ENCODE data around the gene RTTN.

Gene RTTN

DNA sequence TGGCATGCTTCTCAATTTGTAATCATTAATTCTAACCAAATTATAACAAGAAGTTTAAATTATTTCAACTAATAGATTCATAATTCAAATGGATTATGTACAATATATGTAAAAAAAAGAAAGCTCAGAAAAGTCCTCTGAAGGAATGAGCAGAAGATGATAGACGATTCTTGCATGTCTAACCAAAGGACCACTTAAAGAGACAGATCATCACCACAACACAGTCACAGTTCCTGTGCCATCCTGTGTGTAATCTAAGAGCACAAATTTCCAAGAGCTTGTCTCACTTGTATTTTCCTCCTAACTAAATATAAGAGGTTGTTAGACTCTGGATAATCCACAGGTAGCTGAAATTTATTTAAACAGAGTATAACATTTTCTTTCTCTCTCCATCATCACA is 135.5 kb downstream of the RTTN start:
- DNase-seq = no peak

DNA sequence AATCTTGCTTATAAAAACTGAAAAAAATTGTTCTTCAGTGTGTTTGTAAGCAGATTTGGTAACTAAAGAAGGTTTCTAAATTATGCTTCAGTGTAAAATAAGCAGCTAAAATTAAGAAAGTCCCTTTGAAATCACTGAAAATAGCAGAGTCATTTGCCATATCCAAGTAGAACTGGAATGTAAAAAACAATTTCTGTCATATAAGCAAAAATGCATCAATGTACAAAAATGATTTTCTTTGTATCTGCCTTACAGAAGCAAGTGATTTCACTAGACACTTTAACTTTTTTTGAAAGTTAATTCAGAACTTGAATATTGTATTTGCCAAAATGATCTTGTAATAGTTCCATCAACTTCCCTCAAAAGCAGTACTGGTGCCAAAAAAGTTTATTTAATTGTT is 136.1 kb downstream of the RTTN start:
- no peak for DNase-seq

DNA sequence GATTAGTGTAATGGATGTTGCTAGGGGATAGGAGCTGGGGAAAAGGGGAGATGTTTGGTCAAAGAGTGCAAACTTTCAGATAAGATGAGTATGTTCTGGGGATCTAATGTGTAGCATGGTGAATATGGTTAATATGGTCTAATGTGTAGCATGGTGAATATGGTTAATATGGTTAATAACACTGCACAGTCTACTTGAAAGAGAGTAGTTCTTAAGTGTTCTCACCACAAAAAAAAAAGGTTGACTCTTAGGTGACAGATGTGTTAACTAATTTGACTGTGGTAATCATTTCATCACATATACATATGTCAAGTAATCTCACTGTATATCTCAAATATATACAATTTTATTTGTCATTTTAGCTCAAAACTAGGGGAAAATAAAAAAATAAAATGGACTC is 136.5 kb downstream of the RTTN start:
- no peak for DNase-seq

DNA sequence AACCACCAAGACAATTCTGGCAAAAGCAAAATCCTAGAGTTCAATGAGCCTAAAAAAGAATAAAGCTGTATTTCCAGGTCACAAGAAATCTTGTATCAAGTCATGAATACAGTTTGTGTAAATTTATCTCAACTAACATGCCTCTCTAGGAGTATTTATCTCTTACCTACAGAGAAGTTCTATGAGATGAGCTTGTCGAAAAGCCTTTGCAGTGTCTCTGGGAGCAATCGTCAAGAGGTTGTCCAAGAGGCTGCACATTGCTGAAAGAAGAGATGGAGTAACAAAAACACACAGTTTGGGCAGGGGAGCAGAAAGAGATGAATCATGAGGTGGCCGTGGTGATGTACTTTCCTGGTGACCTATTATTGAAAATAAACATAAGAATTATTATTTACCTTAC is 145.8 kb downstream of the RTTN start:
- DNase-seq = no peak

DNA sequence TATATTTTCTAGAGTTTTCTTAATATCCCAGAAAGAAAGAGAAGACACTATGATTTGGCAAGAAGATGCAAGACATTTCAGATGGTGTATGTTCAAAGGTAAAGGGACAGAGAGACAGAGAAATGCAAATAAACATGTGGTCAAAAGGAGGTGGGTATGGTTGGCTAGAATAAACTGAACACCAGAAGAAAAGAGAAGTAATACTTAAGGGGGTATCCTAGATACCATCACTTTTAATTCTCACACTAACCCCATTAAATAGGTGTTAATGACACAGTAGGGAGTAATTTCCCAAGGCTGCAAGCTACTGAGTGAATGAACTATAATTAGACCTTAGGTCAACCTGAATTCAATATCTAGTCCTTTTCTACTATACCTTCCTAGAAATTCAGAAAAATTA is 146.6 kb downstream of the RTTN start:
- DNase-seq = no peak

DNA sequence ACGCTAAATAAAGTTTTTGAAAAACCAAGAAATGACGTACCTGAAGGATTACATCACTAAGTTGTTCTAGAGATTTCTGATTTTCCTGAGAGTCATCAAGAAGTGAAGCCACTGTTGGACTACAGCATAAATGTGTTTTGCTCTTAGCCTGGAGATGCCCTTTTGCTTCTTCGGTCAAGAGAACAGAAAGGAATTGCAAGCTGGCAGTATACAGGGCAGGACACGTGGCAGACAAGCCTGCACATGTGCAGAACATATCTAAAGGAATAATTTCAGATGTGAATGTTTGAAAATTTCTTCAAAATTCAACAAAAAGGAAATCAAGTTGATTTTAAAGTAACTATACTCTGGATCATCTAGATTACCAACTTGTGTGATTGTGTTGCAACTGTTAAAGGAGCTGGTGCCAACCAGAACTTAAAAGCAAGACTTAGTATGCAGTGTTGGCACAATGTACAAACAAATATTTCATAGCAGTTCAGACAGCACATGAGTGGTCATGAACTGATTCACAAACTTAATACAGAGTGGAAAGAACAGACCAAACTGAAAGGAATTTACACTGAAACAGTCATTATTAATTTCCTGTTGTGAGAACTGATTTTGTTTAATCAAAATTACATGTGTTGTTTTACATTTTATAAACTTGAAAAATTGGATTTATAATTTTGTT is 157.4 kb downstream of the RTTN start:
- no peak for DNase-seq

DNA sequence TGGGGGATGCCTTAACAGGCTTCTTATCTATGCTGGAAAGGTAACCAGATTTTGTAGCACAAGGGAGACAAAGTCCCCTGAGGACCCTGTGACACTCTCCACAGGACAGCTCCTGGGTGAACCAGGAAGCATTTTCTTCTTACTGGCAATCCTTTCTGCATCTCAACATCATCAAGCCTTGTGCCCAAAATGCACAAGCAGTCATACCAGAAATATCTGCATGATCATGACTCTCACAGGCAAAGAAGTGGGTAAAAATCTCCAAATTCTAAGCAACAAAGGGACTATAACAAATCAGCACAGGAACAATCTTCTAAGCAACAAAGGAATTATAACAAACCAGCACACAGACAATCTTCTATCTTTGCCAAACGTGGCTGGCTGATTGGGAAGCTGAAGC is 158.7 kb downstream of the RTTN start:
- DNase-seq = no peak

DNA sequence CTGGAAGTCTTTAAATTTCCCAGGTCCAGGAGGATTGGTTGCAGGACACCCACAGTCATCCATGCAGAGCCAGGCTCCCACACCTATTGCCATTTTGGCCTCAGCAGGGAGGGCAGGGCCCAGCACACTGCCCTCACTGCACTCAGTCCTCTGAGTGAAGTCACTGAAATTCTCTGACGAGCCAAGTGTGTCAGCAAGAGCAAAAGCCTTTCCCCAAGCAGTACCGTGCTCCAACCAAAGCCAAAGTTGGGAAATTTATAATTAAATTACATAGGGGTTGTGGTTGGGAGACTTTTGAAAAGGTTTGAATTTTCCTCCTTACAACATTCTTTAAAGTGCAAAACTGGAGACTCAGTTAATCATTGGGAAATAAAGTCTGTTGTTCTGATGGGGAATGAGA is 159.3 kb downstream of the RTTN start:
- no peak for DNase-seq

DNA sequence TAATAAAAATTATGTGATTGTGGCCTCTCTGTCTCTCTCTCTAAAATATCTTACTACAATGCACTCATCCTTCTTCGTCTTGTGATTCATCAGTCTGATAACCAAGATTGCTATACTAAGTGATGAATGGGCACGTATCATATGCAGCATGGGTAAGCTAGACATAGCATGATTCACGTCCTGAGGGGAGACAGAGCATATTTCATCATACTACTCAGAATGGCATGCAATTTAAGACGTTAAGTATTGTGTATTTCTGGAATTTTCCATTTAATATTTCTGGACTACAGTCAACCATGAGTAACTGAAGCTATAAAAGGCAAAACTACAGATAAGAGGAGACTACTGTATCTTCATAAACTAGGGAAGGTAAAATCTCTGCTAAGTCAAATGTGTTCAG is 160.9 kb downstream of the RTTN start:
- no peak for DNase-seq

DNA sequence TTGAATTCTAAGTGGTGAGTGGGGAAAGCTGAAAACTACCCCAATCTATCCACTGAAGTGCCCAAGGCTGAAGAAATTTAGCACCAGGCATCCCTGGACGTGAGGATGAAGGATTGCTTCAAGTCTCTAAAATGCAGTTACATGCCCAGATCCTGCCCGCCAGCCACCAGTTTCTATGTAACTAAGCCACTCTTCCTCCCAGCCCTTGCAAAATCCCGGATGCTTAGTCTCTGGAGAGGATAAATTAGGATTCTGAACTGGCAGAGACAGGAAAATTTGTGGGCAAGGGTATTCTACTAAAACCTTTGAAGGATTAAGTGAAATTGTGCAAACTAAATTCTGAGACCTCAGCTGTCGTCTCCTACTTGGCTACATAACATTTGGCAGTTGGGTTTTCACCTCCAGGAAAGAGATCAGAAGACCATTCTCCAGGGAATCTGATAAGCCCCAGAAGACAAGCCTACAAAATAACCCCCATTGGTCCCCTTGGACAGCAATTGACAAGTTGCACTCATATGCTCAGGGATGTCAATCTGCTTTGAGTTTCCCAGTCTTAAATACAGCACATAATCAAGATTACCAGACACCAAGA is 163.9 kb downstream of the RTTN start:
- DNase-seq = no peak

DNA sequence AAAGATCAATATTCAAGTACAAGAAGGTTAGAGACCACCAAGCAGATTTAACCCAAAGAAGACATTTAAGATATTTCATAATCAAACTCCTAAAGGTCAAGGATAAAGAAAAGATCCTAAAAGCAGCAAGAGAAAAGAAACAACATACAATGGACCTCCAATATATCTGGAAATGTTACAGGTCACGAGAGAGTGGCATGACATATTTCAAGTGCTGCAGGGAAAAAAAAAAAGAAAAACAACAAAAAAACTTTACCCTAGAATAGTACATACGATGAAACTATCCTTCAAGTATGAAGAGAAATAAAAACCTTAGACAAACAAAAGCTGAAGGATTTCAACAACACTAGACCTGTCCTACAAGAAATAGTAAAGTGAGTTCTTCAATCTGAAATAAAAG is 166.3 kb downstream of the RTTN start:
- DNase-seq = no peak

DNA sequence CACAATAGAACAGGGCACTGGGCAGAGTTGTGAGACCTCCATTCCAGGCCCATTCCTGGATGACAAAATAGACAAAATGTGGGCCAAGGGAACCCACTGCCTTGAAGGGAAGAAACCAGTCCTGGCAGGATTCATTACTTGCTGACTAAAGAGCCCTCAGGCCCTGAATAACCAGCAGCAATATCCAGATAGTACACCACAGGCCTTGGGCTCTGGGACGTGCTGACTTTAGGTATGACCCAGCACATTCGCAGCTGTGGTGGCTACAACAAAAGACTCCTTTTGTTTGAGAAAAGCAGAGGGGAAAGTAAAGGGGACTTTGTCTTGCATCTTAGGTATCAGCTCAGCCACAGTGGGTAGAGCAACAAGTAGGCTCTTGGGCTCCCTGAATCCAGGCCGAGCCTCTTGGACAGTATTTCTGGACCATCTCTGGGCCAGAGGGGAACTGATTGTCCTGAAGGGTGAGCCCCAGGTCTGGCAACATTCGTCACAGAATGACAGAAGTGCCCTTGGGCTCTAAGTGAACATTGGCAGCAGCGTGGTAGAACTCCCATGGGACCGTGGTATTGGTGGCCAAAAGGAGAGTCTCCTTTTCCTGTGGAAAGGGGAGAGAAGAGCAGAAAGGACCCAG is 167.9 kb downstream of the RTTN start:
- DNase-seq = no peak

DNA sequence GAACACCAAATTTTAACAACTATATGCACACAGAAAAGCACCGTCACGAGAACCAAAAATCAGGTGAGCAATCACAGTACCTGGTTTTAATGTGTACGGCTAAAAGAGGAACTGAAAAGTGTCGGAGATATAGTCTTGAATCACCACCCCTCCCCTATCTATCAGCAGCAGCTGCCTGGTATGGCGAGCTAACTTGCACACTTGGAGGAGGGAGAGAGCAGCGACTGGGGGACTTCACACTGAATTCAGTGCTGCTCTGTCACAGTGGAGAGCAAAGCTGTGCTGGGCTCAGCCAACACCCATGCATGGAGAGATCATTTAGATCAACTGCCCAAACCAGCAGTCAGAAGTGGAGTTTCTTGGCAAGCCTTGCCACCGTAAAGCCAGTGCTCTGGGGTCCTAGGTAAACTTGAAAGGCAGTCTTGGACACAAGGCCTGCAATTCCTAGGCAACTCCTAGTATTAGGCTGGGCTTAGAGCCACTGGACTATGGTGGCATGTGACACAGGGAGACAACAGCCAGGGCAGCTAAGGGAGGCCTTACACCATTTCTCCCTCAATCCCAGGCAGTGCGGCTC is 168.6 kb downstream of the RTTN start:
- no peak for DNase-seq

DNA sequence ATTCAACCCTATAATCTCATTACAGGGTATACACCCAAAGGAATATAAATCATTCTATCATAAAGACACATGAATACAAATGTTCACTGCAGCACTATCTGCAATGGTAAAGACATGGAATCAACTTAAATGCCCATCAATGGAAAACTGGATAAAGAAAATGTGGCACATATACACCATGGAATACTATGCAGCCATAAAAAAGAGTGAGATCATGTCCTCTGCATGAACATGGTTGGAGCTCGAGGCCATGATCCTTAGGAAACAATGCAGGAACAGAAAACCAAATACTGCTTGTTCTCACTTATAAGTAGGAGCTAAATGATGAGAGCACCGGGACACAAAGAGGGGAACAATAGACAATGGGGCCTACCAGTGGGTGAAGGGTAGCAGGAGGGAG is 169.3 kb downstream of the RTTN start:
- DNase-seq = no peak

DNA sequence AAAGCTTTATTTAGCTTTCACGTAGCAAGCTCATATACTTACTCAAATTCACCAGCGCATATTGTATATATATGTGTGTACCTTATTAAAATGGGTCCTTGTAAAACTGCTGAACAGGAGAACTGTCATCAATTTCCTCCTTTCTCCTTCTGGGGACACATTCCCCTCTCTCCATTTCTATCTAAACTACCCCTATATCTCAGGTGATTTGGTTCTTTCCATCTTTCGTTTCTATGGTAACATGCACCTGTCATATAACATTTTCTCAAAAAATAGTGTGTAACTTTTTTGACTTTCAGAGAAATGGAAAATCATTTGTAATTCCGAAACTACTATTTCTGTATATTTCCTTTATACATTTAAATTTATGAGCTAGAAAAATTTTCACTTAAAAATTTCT is 174.3 kb downstream of the RTTN start:
- no peak for DNase-seq

DNA sequence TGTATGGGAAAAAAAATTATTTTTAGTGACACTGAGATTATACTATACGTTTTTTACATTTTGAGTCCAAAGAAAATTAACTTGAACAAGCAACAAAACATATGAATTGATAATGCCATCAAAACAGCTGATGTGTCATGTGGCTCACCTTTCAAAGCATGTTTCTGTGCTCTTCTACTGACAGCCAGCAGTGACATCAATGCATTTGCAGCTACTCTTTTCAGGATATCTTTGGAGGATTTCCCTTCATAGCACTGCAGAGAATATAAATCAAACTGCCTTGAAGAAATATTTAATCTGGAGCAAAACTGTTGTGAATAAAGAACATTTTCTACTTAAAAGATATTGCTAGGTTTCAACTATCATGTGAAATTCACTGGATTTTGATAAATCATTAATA is 174.8 kb downstream of the RTTN start:
- DNase-seq = no peak

DNA sequence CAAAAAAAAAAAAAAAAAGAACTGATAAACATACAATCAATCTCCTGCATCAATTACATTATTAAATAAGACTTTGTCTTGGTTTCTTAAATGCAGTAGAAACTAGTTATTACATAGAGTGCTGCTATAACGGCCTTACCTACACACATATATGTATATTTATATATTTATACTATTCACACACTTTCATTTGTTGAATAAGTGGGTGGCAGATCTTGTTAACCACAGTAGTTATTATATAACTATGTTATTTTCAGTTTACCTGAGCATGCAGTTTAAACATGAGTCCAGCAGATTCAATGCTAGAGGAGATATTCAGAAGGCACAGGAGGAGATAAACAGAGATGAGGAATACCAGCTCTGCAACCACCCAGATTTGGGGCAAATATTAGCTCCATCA is 176.3 kb downstream of the RTTN start:
- no peak for DNase-seq

DNA sequence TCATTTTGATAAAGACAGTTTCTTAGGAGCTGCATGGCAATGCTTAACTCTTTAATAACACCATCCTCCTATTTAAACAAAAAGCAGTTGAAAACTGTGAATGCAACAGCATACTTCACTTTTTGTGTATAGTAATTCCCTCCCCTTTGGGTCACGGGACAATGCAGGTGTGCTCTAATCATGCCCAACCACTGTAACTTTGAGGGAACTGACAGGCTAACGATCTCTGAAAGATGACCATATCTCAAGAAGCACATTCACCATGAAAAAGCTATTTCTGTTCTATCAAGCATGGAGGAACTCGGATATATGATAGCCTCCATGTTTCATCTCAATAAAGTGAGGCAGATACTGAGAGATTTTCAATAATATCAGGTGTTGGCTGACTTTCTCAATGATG is 176.8 kb downstream of the RTTN start:
- DNase-seq = no peak

DNA sequence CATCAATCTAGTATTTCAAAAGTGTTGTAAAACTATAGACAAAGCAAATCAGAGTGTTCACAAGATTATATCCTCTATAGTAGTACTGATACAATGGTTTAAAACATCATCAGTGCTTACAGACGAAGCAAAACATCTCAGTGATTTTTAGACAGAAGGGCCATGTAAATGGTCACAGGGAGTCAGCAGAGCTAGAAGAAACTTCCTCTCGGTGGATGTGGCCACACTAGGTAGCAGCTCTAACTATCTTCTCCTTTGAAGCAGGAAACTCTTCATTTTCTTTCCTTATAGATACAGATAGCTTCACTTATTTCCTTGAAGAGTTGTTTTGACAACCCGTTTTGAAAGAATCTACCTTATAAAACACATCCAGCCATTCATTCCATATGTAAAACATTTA is 177.4 kb downstream of the RTTN start:
- DNase-seq = no peak

DNA sequence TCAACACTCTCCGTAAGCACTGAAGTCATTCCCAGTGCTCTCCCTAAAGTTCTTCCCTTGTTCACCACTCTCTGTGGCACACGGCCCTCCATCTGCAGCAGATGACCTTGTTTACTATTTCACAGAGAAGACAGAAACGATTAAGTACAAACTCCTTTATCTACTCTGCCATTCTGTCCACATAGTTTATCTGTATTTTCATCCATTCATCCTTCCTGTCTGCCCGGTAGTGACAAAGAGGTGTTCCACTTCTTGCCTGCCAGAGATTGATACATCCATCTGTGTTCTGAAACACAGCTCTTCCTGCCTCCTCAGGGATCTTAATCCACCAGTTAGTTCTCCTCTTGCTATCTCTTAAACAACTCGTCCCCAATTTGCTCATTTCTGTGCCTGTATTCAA is 179.9 kb downstream of the RTTN start:
- DNase-seq = no peak

DNA sequence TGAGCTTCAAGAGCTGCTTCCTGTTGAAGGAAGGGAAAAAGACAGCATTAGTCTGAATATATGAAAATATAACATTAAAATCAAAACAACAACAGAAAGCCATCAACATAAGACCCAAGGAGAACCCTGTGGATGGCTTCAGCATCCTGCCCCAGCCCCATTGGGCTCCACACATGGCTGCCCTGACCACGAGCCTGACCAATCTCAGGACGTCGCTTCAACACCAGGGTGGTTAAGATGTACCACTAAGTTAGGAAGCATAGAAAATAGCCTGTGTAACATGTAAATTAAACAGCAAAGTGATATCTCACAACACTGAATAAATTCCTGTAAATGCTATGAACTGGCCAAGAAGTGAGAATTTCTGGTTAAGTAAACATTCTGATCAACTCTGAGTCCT is 180.7 kb downstream of the RTTN start:
- DNase-seq = no peak

DNA sequence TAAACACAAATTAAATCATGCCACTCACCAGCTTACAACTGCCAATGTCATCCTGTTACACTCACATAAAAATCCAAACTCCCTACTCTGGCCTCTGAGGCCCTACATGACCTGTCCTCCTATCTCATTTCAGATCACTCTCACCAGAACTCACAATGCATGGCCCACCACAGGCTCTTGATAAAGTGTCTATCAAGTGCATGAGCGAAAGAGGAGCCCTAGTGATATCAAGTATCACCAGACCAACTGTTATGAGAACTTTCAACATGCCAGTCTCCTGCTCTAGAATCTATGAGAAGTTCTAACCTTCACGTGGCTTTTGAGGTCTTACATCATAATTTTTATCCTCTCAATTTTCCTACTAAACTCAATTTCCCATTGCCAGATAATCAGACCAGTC is 181.4 kb downstream of the RTTN start:
- no peak for DNase-seq

DNA sequence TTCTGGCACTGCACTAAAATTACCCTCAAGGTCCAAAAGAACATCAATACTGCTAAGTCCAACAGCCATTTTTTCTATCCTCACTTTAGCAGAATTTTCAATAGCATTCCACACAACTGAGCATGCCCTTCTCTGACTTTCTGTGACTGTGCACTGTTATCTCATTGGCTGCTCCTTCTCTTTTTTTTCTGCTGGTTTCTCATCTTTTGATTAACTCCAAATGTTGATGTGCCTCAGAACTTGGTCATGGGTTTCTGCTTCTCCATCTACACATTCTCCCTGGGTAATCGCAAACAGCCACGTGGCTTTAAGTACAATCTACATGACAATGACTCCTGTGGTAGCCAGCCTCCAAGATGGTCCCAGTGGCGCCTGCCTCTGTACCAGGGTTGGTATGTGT is 182.9 kb downstream of the RTTN start:
- no peak for DNase-seq

DNA sequence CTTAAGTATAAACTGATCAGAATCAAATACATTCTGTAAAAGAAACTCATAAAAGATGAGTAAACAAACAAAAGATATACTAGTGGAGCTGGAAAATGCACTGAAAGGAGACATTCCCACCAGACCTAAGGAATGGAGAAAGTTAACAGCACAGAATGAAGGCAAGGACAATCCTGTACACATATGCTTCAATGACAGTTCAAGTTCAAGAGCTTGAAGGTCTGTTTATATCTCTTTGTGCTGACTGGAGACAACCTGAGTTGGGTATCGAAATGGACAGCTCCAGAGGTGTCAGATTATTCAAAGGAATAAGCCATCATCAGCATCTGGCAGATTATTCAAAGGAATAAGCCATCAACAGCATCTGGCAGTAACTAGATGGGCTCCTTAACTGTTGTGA is 184.0 kb downstream of the RTTN start:
- DNase-seq = no peak

DNA sequence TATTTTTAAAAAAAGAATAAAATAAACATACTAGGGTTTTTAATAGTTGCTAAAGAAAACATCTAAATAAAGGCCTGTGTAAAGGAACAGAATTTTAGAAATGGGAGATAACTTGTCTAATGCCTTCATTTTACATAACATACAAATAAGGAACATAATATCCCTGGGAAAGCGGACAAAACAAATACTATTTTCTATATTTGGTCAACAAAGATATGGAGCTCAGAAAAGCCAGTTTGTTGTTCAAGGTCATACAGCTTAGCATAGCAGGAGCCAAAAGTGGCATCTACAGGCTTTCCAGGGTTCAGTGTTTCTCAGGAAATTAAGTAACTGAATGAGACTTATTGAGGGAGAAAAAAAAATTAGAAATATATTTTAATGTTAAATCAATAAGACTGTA is 184.4 kb downstream of the RTTN start:
- no peak for DNase-seq

All from activated T-cell treated with anti-CD3 and anti-CD28 coated beads, Interleukin-2, amount 50 U/mL, for 48 hours (primary cell).